ENCODE measurements around the gene CNTNAP2.

CNTNAP2 gene

DNA sequence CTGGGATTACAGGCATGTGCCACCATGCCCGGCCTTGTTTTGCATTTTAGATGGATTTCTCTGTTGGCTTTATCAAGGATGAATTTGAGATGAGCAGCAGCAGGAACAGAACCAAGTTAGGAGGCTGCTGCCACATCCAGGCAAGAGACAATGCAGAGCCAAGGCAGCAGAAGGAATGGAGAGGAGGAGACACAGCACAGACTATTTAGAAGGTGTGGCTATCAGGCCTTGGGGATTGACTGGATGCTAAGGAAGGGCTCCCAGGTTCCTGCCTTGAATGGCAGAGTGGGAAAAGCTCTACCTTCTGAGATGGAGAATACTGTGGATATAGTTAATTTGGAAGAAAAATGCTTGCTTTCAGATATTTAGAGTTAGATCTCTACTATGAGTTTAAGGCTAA is 1989.3 kb downstream of the CNTNAP2 start:
- no peak overlapping the region for H3K4me2 ChIP-seq (ENCODE audit: low read depth, low read length, poor library complexity, severe bottlenecking)
- no peak overlapping the region for H3K4me3 ChIP-seq (ENCODE audit: insufficient read depth, low read length, poor library complexity, severe bottlenecking)
- H3K36me3 ChIP-seq (ENCODE audit: low read length), result no peaks in the 10 kb centered on the region

DNA sequence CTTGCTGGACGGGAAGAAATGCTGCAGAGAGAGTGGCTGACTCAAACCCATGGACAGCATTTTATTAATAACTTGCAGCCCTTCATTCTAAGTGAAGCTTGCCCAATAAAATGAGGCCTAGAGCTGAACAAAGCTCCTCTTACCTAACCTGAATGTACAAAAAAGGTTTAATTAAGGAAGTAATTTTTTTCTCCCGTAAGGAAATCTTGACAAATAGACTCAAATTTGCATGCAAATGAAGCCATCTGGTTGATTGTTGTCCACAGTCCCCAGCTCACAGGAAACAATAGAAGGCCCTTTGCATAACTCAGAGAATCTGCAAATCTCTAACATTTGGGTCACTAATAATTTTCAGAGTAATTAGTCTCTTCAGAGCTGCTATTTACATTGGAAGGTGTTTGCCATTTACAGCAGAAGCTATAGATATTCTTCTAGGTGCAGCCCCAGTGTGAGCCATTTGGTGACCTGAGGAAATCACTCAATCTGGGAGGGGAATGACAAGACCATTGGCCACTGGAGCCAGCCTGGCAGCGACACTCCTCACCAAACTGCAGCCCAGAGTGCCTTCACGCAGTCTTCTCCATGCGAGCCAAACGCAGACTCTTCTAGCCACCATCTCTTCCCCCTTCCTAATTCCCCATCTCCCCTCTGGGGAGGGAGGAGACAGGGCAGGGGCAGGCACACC is 1991.0 kb downstream of the CNTNAP2 start:
- Histone ChIP-seq H3K36me3 (ENCODE audit: low read length) (no peaks in the 10 kb centered on the region), H3K27me3 (ENCODE audit: low read length) (no peaks in the 10 kb centered on the region), H3F3A (ENCODE audit: insufficient read depth) (no peaks in the 10 kb centered on the region), H3K79me2 (ENCODE audit: insufficient read depth, low read length) (no peaks in the 10 kb centered on the region), H3K4me2 (ENCODE audit: low read depth, low read length, poor library complexity, severe bottlenecking) (no peak overlapping the region), H4K20me1 (ENCODE audit: low read depth, low read length) (no peaks in the 10 kb centered on the region), H3K4me3 (ENCODE audit: insufficient read depth, low read length, poor library complexity, severe bottlenecking) (no peak overlapping the region), H3K9me3 (ENCODE audit: insufficient read depth, low read length) (no peaks in the 10 kb centered on the region), H3K9ac (ENCODE audit: low read length) (no peak overlapping the region), H3K27ac (ENCODE audit: low read depth, low read length) (no peak overlapping the region), H3K9me2 (replicated peaks; ENCODE audit: insufficient read depth, low read length) (no peaks in the 10 kb centered on the region), H2AFZ (ENCODE audit: low read depth, low read length, severe bottlenecking) (no peak overlapping the region)
- TF ChIP-seq EZH2phosphoT487 (conservative IDR thresholded peaks at IDR 0.05; ENCODE audit: low read length) (no peak), CTCF (IDR thresholded peaks at IDR 0.05; ENCODE audit: insufficient read depth, low read length, poor library complexity, severe bottlenecking) (no peak)

More for the DNA sequence above, 1989.3 kb downstream of the CNTNAP2 start:
- Histone ChIP-seq H3K79me2 (ENCODE audit: insufficient read depth, low read length) (no peaks in the 10 kb centered on the region), H3F3A (ENCODE audit: insufficient read depth) (no peaks in the 10 kb centered on the region), H3K9me3 (ENCODE audit: insufficient read depth, low read length) (no peaks in the 10 kb centered on the region), H3K9ac (ENCODE audit: low read length) (no peak overlapping the region), H3K9me2 (replicated peaks; ENCODE audit: insufficient read depth, low read length) (no peaks in the 10 kb centered on the region), H3K27ac (ENCODE audit: low read depth, low read length) (no peak overlapping the region), H2AFZ (ENCODE audit: low read depth, low read length, severe bottlenecking) (no peak overlapping the region), H3K27me3 (ENCODE audit: low read length) (no peaks in the 10 kb centered on the region), H4K20me1 (ENCODE audit: low read depth, low read length) (no peaks in the 10 kb centered on the region)
- TF ChIP-seq EZH2phosphoT487 (conservative IDR thresholded peaks at IDR 0.05; ENCODE audit: low read length) (no peak), CTCF (IDR thresholded peaks at IDR 0.05; ENCODE audit: insufficient read depth, low read length, poor library complexity, severe bottlenecking) (no peak)

- Histone ChIP-seq H3K4me3 (ENCODE audit: insufficient read depth, low read length, poor library complexity, severe bottlenecking) (no peak overlapping the region), H3K4me2 (ENCODE audit: low read depth, low read length, poor library complexity, severe bottlenecking) (no peak overlapping the region), H3F3A (ENCODE audit: insufficient read depth) (no peaks in the 10 kb centered on the region), H4K20me1 (ENCODE audit: low read depth, low read length) (no peaks in the 10 kb centered on the region), H3K79me2 (ENCODE audit: insufficient read depth, low read length) (no peaks in the 10 kb centered on the region), H3K9me2 (replicated peaks; ENCODE audit: insufficient read depth, low read length) (no peaks in the 10 kb centered on the region), H2AFZ (ENCODE audit: low read depth, low read length, severe bottlenecking) (no peak overlapping the region), H3K27ac (ENCODE audit: low read depth, low read length) (no peak overlapping the region), H3K9ac (ENCODE audit: low read length) (no peak overlapping the region), H3K36me3 (ENCODE audit: low read length) (no peaks in the 10 kb centered on the region), H3K9me3 (ENCODE audit: insufficient read depth, low read length) (no peaks in the 10 kb centered on the region), H3K27me3 (ENCODE audit: low read length) (no peaks in the 10 kb centered on the region)
- TF ChIP-seq EZH2phosphoT487 (conservative IDR thresholded peaks at IDR 0.05; ENCODE audit: low read length) (no peak), CTCF (IDR thresholded peaks at IDR 0.05; ENCODE audit: insufficient read depth, low read length, poor library complexity, severe bottlenecking) (no peak)
Observed at GRCh38 chr7:148108381-148108780, 1991.8 kb downstream of the CNTNAP2 start.
